Measurements from ENCODE around the gene ERFL.

Gene ERFL

GRCh38 chr19:41930926-41931592, 2.8 kb upstream of the ERFL start:
- TF ChIP-seq CTCF (IDR thresholded peaks at IDR 0.05; ENCODE audit: borderline replicate concordance, insufficient read depth, low read depth, low read length): peak; percentile 70
- no peak overlapping the region for H3K4me3 ChIP-seq (ENCODE audit: low read depth, low read length)

DNA sequence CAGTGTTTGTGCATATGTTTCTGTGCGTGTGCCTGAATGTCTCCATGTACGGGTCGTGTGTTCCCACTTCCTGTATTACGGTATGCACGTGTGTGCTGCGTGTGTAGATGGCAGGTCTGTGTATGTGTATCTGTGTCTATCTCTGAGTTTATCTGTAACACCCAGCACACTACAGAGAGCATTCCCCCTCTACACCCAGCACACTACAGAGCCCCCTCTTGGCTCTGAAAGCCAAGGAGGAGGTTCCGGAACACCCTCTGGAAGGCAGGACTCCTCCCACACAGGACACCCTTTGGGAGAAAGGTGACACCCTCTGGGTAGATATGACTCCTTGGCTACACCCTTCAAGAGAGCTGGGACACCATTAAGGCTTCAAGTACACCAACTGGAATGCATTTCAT, 2.1 kb upstream of the ERFL start:
- no peak overlapping the region for H3K4me3 ChIP-seq (ENCODE audit: low read depth, low read length)
- TF ChIP-seq CTCF (IDR thresholded peaks at IDR 0.05; ENCODE audit: borderline replicate concordance, insufficient read depth, low read depth, low read length): no peak

- no peak for TF ChIP-seq CTCF (IDR thresholded peaks at IDR 0.05; ENCODE audit: borderline replicate concordance, insufficient read depth, low read depth, low read length)
- no peak overlapping the region for H3K4me3 ChIP-seq (ENCODE audit: low read depth, low read length)
Measured at GRCh38 chr19:41929536-41930071, 1.4 kb upstream of the ERFL start.

DNA sequence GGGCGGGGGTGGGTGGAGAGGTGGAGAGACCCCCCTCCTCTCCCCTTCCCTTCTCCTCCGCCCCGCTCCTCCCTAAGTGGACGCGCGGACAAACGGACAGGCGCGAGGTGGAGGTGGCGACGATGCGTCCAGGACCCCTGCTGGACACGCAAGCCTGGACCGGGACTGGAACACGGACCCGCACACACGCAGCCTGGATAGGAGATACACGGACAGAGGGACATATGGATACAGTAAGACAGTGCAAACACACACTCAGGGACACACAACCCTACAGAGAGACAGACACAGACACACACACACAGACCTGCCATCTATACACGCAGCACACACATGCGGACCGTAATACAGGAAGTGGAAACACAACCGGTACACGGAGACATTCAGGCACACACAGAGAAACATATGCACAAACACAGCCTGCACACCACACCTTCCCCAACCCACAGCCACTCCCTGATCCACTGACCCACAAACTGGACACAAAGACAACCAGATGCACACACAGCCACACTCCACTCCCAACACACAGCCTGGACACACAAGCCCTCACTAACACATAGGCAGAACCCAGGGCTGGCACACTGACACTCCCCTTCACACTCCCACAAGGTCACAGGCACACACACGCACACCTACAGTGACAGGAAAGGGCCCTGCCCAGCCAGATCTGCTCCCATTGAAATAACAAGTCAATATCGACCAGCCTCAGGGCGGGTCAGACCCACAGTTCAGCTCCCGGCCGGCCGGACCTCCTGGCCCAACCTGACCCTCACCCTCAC, 696 bp upstream of the ERFL start:
- peak overlapping the region; percentile 54 for H3K4me3 ChIP-seq (ENCODE audit: low read depth, low read length)
- peak; percentile 24; the same call in 1 of the 2 replicates for TF ChIP-seq CTCF (IDR thresholded peaks at IDR 0.05; ENCODE audit: borderline replicate concordance, insufficient read depth, low read depth, low read length)

DNA sequence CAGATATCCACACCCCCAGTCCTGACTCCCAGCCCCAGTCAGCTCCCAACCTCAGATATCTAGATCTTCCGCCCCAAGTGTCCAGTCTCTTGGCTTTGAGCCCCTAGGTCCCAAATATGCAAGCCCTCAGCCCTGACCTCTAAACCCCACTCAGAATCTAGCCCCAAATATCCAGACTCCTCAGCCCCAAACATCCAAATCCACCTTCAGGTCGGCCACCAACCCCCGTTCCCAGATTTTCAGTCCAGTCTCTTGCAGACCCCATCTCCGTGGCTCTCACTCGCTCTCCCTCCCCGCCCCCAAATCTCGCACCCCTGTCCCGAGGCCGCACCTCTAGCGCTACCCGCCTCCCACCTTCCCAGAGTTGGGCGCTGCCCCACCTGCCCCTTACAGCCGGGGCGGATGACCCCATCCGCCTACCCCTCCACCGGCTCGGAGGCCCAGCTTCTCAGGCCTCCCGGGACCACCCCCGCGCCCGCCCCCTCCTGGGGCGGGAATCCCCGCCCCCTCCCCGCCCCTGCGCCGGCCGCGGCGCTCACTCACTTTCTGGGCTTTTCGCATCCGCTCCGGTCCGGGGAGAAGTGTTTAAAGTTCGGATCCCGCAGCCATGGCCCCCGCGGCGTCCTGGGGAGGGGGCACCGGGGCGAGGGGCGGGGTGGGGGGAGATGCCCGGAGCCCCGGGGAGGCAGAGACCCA, 604 bp downstream of the ERFL start:
- TF ChIP-seq CTCF (IDR thresholded peaks at IDR 0.05; ENCODE audit: borderline replicate concordance, insufficient read depth, low read depth, low read length): no peak

DNA sequence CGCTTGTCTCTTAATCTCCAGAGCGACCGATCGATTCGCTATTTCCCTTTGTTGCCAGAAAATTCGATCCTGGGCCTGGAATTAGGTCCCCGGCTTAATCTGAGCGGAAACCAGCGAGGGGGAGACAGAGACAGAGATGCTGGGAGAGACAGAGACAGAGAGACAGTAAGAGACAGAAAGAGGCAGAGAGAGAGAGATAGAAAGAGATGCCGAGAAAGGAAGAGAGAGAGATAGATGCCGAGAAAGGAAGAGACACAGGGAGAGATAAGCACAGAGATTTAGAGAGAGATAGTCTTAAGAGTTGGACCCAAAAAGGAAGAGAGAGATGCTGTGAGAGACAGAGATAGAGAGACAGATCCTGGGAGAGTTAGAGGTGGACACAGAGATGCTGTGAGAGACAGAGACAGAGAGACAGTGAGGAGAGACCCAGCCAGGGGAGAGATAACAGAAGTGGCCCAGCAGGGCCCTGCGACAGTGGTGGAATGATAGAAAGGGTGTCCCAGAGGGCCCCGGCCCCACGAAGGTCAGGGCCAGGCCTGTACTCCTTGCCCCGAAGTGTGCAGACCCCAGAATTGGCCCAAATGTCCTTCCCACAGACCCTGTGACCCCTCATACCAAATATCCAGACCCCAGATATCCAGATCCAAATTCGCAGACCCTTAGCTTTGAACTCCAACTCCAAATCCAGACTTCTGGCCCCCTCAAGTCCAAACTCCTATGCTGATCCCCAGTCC, 1.3 kb downstream of the ERFL start:
- no peak for TF ChIP-seq CTCF (IDR thresholded peaks at IDR 0.05; ENCODE audit: borderline replicate concordance, insufficient read depth, low read depth, low read length)
- H3K4me3 ChIP-seq (ENCODE audit: low read depth, low read length): no peak overlapping the region

More for the DNA sequence above, 604 bp downstream of the ERFL start:
- H3K4me3 ChIP-seq (ENCODE audit: low read depth, low read length): peak overlapping the region; percentile 54

Data from GM12875 (cell line).